Posterior cingulate gyrus (tissue), 11 donors: ENCODE measurements around the gene DENND5B.
"Not testable (repeated sequence)": the region's sequence is repeated elsewhere in the genome, so short reads cannot be mapped to it uniquely, and the experiment has no call there.

Experiments used
- DNase-seq, 10 donors: peaks; one replicate each; pipeline versions ENCODE4 v3.0.0 to v3.0.0-alpha.2; 2020 to 2021; ENCODE audit warnings: mixed read lengths in 3 of 10
- intact Hi-C: fragments of 100-400 bp; cut with DNase I; formaldehyde crosslinking; loops from one replicate; pipeline ENCODE4 v1.15.1; 2023

DENND5B gene

GRCh38 chr12:31479516-31480210, 111.3 kb downstream of the DENND5B start:
- DNase-seq, result no peak
- intact Hi-C loops, result no loop called here

- no peak for DNase-seq
- intact Hi-C loops, result no loop called here
These were observed 112.0 kb downstream of the DENND5B start for GRCh38 chr12:31478898-31479297.

GRCh38 chr12:31478425-31478824, 112.5 kb downstream of the DENND5B start:
- no peak for DNase-seq
- intact Hi-C loops, result no loop called here

- intact Hi-C loops, result no loop called here
- no peak for DNase-seq
These were observed 113.2 kb downstream of the DENND5B start for GRCh38 chr12:31477687-31478086.

- no peak for DNase-seq
These were observed 114.5 kb downstream of the DENND5B start for GRCh38 chr12:31476437-31476836.

GRCh38 chr12:31475610-31476009, 115.3 kb downstream of the DENND5B start:
- intact Hi-C loops, DNase-seq: not testable (repeated sequence)

More at GRCh38 chr12:31476437-31476836, 114.5 kb downstream of the DENND5B start:
- intact Hi-C loops, result no loop called here

GRCh38 chr12:31474751-31475150, 116.2 kb downstream of the DENND5B start:
- intact Hi-C loops, result no loop called here
- no peak for DNase-seq

GRCh38 chr12:31471823-31472222, 119.1 kb downstream of the DENND5B start:
- no peak for DNase-seq
- intact Hi-C loops, result no loop called here

GRCh38 chr12:31471051-31471450, 119.9 kb downstream of the DENND5B start:
- intact Hi-C loops, result no loop called here
- no peak for DNase-seq

GRCh38 chr12:31470459-31470858, 120.5 kb downstream of the DENND5B start:
- intact Hi-C loops, result no loop called here
- no peak for DNase-seq

- DNase-seq, result no peak
- intact Hi-C loops, result no loop called here
These were observed 124.2 kb downstream of the DENND5B start for GRCh38 chr12:31466768-31467167.

GRCh38 chr12:31465002-31465401, 125.9 kb downstream of the DENND5B start:
- intact Hi-C loops, result no loop called here
- no peak for DNase-seq

GRCh38 chr12:31460024-31460423, 130.9 kb downstream of the DENND5B start:
- no peak for DNase-seq
- intact Hi-C loops, result no loop called here

- DNase-seq, result no peak
- intact Hi-C loops, result no loop called here
These were observed 134.4 kb downstream of the DENND5B start for GRCh38 chr12:31456562-31456961.

GRCh38 chr12:31444736-31445135, 146.2 kb downstream of the DENND5B start:
- intact Hi-C loops, result no loop called here
- DNase-seq, result no peak

- DNase-seq, result no peak
- intact Hi-C loops, result no loop called here
These were observed 150.3 kb downstream of the DENND5B start for GRCh38 chr12:31440586-31440985.

GRCh38 chr12:31440134-31440533, 150.8 kb downstream of the DENND5B start:
- DNase-seq, result no peak
- intact Hi-C loops, result no loop called here

GRCh38 chr12:31431721-31432240, 159.2 kb downstream of the DENND5B start:
- intact Hi-C loops, result no loop called here
- no peak for DNase-seq

GRCh38 chr12:31423405-31423804, 167.5 kb downstream of the DENND5B start:
- no peak for DNase-seq
- intact Hi-C loops, result no loop called here

GRCh38 chr12:31412292-31412801, 178.6 kb downstream of the DENND5B start:
- no peak for DNase-seq
- intact Hi-C loops, result no loop called here

GRCh38 chr12:31408763-31409162, 182.2 kb downstream of the DENND5B start:
- intact Hi-C loops, result no loop called here
- no peak for DNase-seq

- DNase-seq, result no peak
- intact Hi-C loops, result no loop called here
These were observed 183.4 kb downstream of the DENND5B start for GRCh38 chr12:31407562-31407961.
